K562 (cell line): ENCODE data around the gene UBR4. TPM values are rescaled to one million over a fixed set of nuclear protein-coding genes. Genes with fewer than 3 reads are reported as not detected.
"Not testable (repeated sequence)": the region's sequence is repeated elsewhere in the genome, so short reads cannot be mapped to it uniquely, and the experiment has no call there.

Experiments
- ATAC-seq: fragments of 200-7000 bp; cut with Tn5 transposase; 3 replicates; pipeline ENCODE4 v1.9.1; 2020; ENCODE audit warnings: moderate library complexity
- BruUV-seq: library from RNA; stranded (reverse); fragments of 400-500 nt; replicated peaks from 2 replicates; lab custom pipeline; 2021; lab: Mats Ljungman, UMichigan
- CTCF ChIA-PET: fragments of 300-600 bp; formaldehyde crosslinking; extraction: SDS; loops from one replicate; lab custom pipeline; 2021; ENCODE audit warnings: low intra/inter-chr PET ratio; lab: Yijun Ruan, JAX
- POLR2A ChIA-PET: fragments of 300-600, 350-650 bp; sonication (Branson Sonifier 250); formaldehyde crosslinking; extraction: SDS; loops from one replicate; lab custom pipeline; 2021; ENCODE audit warnings: antibody characterized with exemption, inconsistent platforms; lab: Yijun Ruan, JAX
- DNase-seq, 4 experiments: peaks; one replicate each; pipeline versions ENCODE4 v3.0.0 to v3.0.0-alpha.2; 2011 to 2018; ENCODE audit warnings: low spot score in 3 of 4, mixed read lengths in 3 of 4; ENCODE audit errors: extremely low read depth in 1 of 4
- FAIRE-seq: peaks from 2 replicates; lab custom pipeline; 2011; peaks lifted over from hg19 to GRCh38; lab: Jason Lieb, UNC
- H2AFZ ChIP-seq: 2 replicates; pipeline ENCODE4 v1.6.0; 2011; ENCODE audit warnings: low read depth, low read length, control low read depth, inconsistent platforms
- H3K27ac ChIP-seq: fragments of 200-600 bp; 3 replicates; pipeline ENCODE4 v1.8.0; 2011; ENCODE audit warnings: low read depth, mild to moderate bottlenecking, control low read depth, inconsistent platforms, low read length, moderate library complexity, mixed read lengths; ENCODE audit errors: extremely low read depth
- H3K27me3 ChIP-seq, 2 experiments: fragments of 300-600 bp in 1 of 2; 2 replicates in 1 of 2; 3 replicates in 1 of 2; pipeline versions ENCODE4 v1.6.0 to v1.8.0; 2011; ENCODE audit warnings: inconsistent platforms in 2 of 2, low read length in 2 of 2, mild to moderate bottlenecking in 1 of 2, mixed read lengths in 1 of 2, moderate library complexity in 1 of 2; ENCODE audit not compliant: control insufficient read depth in 2 of 2, insufficient read depth in 2 of 2
- H3K36me3 ChIP-seq: fragments of 300-600 bp; 3 replicates; pipeline ENCODE4 v1.8.0; 2011; ENCODE audit warnings: mild to moderate bottlenecking, low read length, inconsistent platforms; ENCODE audit not compliant: control insufficient read depth, insufficient read depth
- H3K4me1 ChIP-seq, 2 experiments: fragments of 200-600 bp in 1 of 2; replicated peaks in 1 of 2; 2 replicates in 1 of 2; 3 replicates in 1 of 2; pipeline versions ENCODE4 v1.5.1 to v1.8.0; 2011; ENCODE audit warnings: inconsistent platforms in 2 of 2, low read length in 2 of 2, mild to moderate bottlenecking in 1 of 2, mixed read lengths in 1 of 2, moderate library complexity in 1 of 2; ENCODE audit not compliant: control insufficient read depth in 2 of 2, insufficient read depth in 2 of 2
- H3K4me2 ChIP-seq: 2 replicates; pipeline ENCODE4 v1.6.1; 2011; ENCODE audit warnings: low read length, control low read depth, inconsistent platforms, mixed read lengths; ENCODE audit not compliant: insufficient read depth
- H3K4me3 ChIP-seq: fragments of 200-600 bp; sonication (generic), shearing (Covaris generic); 2 replicates; pipeline ENCODE4 v1.5.1; 2016; ENCODE audit warnings: control low read depth, inconsistent platforms
- H3K79me2 ChIP-seq: fragments of 200-600 bp; 3 replicates; pipeline ENCODE4 v1.8.0; 2011; ENCODE audit warnings: low read length, inconsistent platforms; ENCODE audit not compliant: control insufficient read depth, insufficient read depth
- H3K9ac ChIP-seq, 2 experiments: 2 replicates each; pipeline versions ENCODE4 v1.6.0 to v1.6.1; 2011; ENCODE audit warnings: low read depth in 2 of 2, low read length in 2 of 2, control low read depth in 1 of 2, inconsistent platforms in 1 of 2, mild to moderate bottlenecking in 1 of 2, mixed read lengths in 1 of 2; ENCODE audit not compliant: insufficient read depth in 1 of 2
- H3K9me1 ChIP-seq: one replicate; pipeline ENCODE4 v1.6.0; 2011; ENCODE audit warnings: inconsistent platforms, mild to moderate bottlenecking, low read length, moderate library complexity; ENCODE audit not compliant: control insufficient read depth, insufficient read depth
- H3K9me3 ChIP-seq: replicated peaks from 2 replicates; pipeline ENCODE4 v1.5.1; 2011; ENCODE audit warnings: low read depth, low read length, inconsistent platforms; ENCODE audit not compliant: control insufficient read depth, insufficient read depth
- H4K20me1 ChIP-seq: replicated peaks from 2 replicates; pipeline ENCODE4 v1.6.1; 2011; ENCODE audit warnings: low read length, inconsistent platforms, mixed read lengths; ENCODE audit not compliant: control insufficient read depth, insufficient read depth
- FOSL1 ChIP-seq: fragments of 200-800 bp; sonication (Bioruptor generic); conservative IDR thresholded peaks from 2 replicates; pipeline ENCODE4 v1.6.1; 2016; ENCODE audit warnings: missing genetic modification characterization, missing compliant biosample characterization
- HBP1 ChIP-seq: fragments of 450-650 bp; formaldehyde crosslinking; IDR thresholded peaks from 2 replicates; pipeline ENCODE4 v1.4.0; 2022; ENCODE audit warnings: missing genetic modification characterization
- HLTF ChIP-seq: fragments of 450-650 bp; IDR thresholded peaks from 2 replicates; pipeline ENCODE4 v1.6.1; 2016
- MTA3 ChIP-seq: fragments of 450-650 bp; formaldehyde crosslinking; IDR thresholded peaks from 2 replicates; pipeline ENCODE4 v1.6.1; 2017; ENCODE audit warnings: mild to moderate bottlenecking, borderline replicate concordance
- POLR2A ChIP-seq: fragments of 450-650 bp; conservative IDR thresholded peaks from 2 replicates; pipeline ENCODE4 v1.6.1; 2016
- RBM25 ChIP-seq: fragments of 200-400 bp; formaldehyde crosslinking; IDR thresholded peaks from 2 replicates; pipeline ENCODE4 v1.6.1; 2018; ENCODE audit warnings: low read length, low read depth, moderate library complexity; ENCODE audit not compliant: severe bottlenecking
- SMAD4 ChIP-seq: fragments of 250-450 bp; sonication (Bioruptor Pico); conservative IDR thresholded peaks from 2 replicates; pipeline ENCODE4 v1.8.0; 2021; ENCODE audit warnings: inconsistent platforms, mild to moderate bottlenecking, moderate library complexity
- TEAD1 ChIP-seq, 2 experiments: fragments of 450-650 bp in 1 of 2; sonication (generic) in 1 of 2; formaldehyde crosslinking; IDR thresholded peaks; 2 replicates each; pipeline versions ENCODE4 v1.4.0 to v1.8.0; 2020 to 2022; ENCODE audit warnings: mild to moderate bottlenecking in 2 of 2, missing genetic modification reagents in 1 of 2
- TRIM28 ChIP-seq: fragments of 450-650 bp; IDR thresholded peaks from 2 replicates; pipeline ENCODE4 v1.6.1; 2017
- ZNF121 ChIP-seq: sonication (generic); formaldehyde crosslinking; conservative IDR thresholded peaks from 2 replicates; pipeline ENCODE4 v1.8.0; 2022; ENCODE audit warnings: missing genetic modification reagents
- whole genome bisulfite sequencing: fragments of 100-300 bp; shearing (Covaris generic); methylation state at CpG from one replicate; pipeline ENCODE4 v1.1.6; 2016; ENCODE audit warnings: low coverage, mixed read lengths; ENCODE audit not compliant: insufficient coverage; ENCODE audit errors: missing lambda C conversion rate; 5-methylcytosine and 5-hydroxymethylcytosine counted together
- in situ Hi-C: fragments of 300-500 bp; cut with MboI; formaldehyde crosslinking; loops from 4 replicates; pipeline ENCODE4 v1.15.0; 2018; ENCODE audit warnings: inconsistent platforms, mixed read lengths
- intact Hi-C: fragments of 100-400 bp; cut with micrococcal nuclease; formaldehyde crosslinking; loops from 2 replicates; pipeline ENCODE4 v1.14.2; 2022
- polyA plus RNA-seq, 8 experiments: library from polyadenylated mRNA; depleted of rRNA in 4 of 8; stranded (reverse) in 5 of 8; unstranded in 3 of 8; fragments of >200 nt; fragmentation: Nextera tagmentation in 2 of 8; fragmentation: Illumina TruSeq in 1 of 8; extraction: Ambion mirVana in 2 of 8; extraction: Trizol in 1 of 8; gene quantifications; 2 replicates each; pipeline versions ENCODE4 v1.2.1 to v1.2.3, GENCODE V29; 2011 to 2014; ENCODE audit warnings: inconsistent platforms in 1 of 8, missing spikeins in 1 of 8
- total RNA-seq, 7 experiments: library from RNA; depleted of rRNA in 6 of 7; stranded (reverse); fragments of >200 nt in 6 of 7; fragmentation: Illumina TruSeq in 2 of 7; extraction: Trizol in 2 of 7; gene quantifications; 2 replicates each; pipeline versions ENCODE4 v1.2.1 to v1.2.3, GENCODE V29; 2011 to 2021; ENCODE audit warnings: low replicate concordance in 1 of 7

UBR4 gene
- total and polyA plus RNA-seq, 9 of the 15 experiments (the other 6 are each of a cell fraction or from before 2014, with no cell fraction given): 55.4 to 277 (median 123) TPM

GRCh38 chr1:19182223-19182622, 27.8 kb downstream of the UBR4 start:
- ChIA-PET POLR2A (interaction anchor here (1.4 to 3.0 kb wide), 4 partner anchors 9 to 53 kb away, joined by 3 to 8 read pairs (median 5); no protein-coding TSS in a partner anchor), CTCF (no interaction called here)
- Histone ChIP-seq H3K4me1 (peaks cover 5 to 23% of the 10 kb centered on the region in 2 experiments; a peak in 3 of 5 replicates), H3K36me3 (peaks cover 95% of the 10 kb centered on the region), H3K9me3 (no peaks in the 10 kb centered on the region), H3K79me2 (peaks cover 14% of the 10 kb centered on the region; the same call in 2 of the 3 replicates), H3K9ac (no peak overlapping the region), H3K4me2 (no peak overlapping the region), H4K20me1 (no peaks in the 10 kb centered on the region), H3K9me1 (no peaks in the 10 kb centered on the region), H3K27ac (no peak overlapping the region), H3K27me3 (no peaks in the 10 kb centered on the region), H3K4me3 (no peak overlapping the region), H2AFZ (no peak overlapping the region)
- DNase-seq: no peak
- WGBS: 97% methylated on average over 5 of the region's 5 CpGs
- in situ Hi-C loops: no loop called here
- TF ChIP-seq TRIM28 (no peak), TEAD1 (CRISPR knock-in tag; IDR thresholded peaks at IDR 0.05) (no peak), RBM25 (peak; percentile 5), ZNF121 (peak; percentile 77), POLR2A (0 out of 2 replicates have a peak, but pooled peaks have one; percentile 13)
- no peak for ATAC-seq
- BruUV-seq: no TSS peak
- intact Hi-C loops: loop anchor here (10.0 kb wide), 1 partner anchor 473 kb away; no protein-coding TSS in a partner anchor
- FAIRE-seq: no peak

- intact Hi-C loops: loop anchor here (10.0 kb wide), 1 partner anchor 475 kb away; no protein-coding TSS in a partner anchor
- not testable (repeated sequence) for BruUV-seq, DNase-seq
Observed at GRCh38 chr1:19180265-19180657, 29.8 kb downstream of the UBR4 start.

More at GRCh38 chr1:19180265-19180657, 29.8 kb downstream of the UBR4 start:
- CTCF ChIA-PET: interaction anchor here (0.6 to 2.4 kb wide), 5 partner anchors 61 to 1308 kb away, joined by 3 to 23 read pairs (median 4); no protein-coding TSS in a partner anchor
- peaks cover 14% of the 10 kb centered on the region; the same call in 2 of the 3 replicates for H3K79me2 ChIP-seq
- H3K27me3 ChIP-seq, H2AFZ ChIP-seq, H3K9me1 ChIP-seq, H4K20me1 ChIP-seq, H3K4me3 ChIP-seq, H3K4me2 ChIP-seq, ATAC-seq, in situ Hi-C loops, H3K9me3 ChIP-seq, FAIRE-seq: not testable (repeated sequence)
- H3K27ac ChIP-seq: peak overlapping the region; percentile 63; the same call in 2 of the 3 replicates
- WGBS: 68% methylated on average over 8 of the region's 8 CpGs
- 0 out of 4 replicates have a peak overlapping the region, but pooled peaks of 1 of the 2 experiments have one; percentile 37 for H3K9ac ChIP-seq
- TF ChIP-seq MTA3: 0 out of 2 replicates have a peak, but pooled peaks have one; percentile 0
- 0 out of 2 replicates have a peak, but pooled peaks have one; percentile 4 for TF ChIP-seq FOSL1 (tag)
- TF ChIP-seq HBP1: 0 out of 2 replicates have a peak, but pooled peaks have one; percentile 4
- 0 out of 2 replicates have a peak, but pooled peaks have one; percentile 32 for TF ChIP-seq SMAD4
- TF ChIP-seq HLTF: 0 out of 2 replicates have a peak, but pooled peaks have one; percentile 8
- H3K36me3 ChIP-seq: peaks cover 97% of the 10 kb centered on the region
- POLR2A ChIA-PET: interaction anchor here (0.7 to 2.6 kb wide), 13 partner anchors 10 to 61 kb away, joined by 3 to 17 read pairs (median 5); partner anchors contain the start of gene UBR4
- peaks cover 5 to 23% of the 10 kb centered on the region in 2 experiments; a peak in 3 of 5 replicates for H3K4me1 ChIP-seq
